ENCODE data around the gene PPM1E. TPM values are rescaled to one million over a fixed set of nuclear protein-coding genes. Genes with fewer than 3 reads are reported as not detected.

The PPM1E gene
- total and polyA plus RNA-seq, 2 of the 8 experiments (the other 6 are each of a cell fraction or from before 2014, with no cell fraction given) = 5.0 to 10.4 TPM

- no peak overlapping the region for H4K8ac ChIP-seq (ENCODE audit: extremely low read depth, insufficient read depth, low read length)
- ChIA-PET POLR2A (ENCODE audit: partially characterized antibody) (interaction anchor here (0.6 kb wide), 1 partner anchor 404 kb away, joined by 3 read pairs; no protein-coding TSS in a partner anchor), CTCF (ENCODE audit: partially characterized antibody) (interaction anchor here (0.7 to 1.0 kb wide), 3 partner anchors 18 to 360 kb away, joined by 3 read pairs; no protein-coding TSS in a partner anchor)
- no peak overlapping the region for H2AFZ ChIP-seq (ENCODE audit: low read length)
- H3K4me1 ChIP-seq (replicated peaks in 1 of 4; ENCODE audit: control insufficient read depth in 3 of 4, insufficient read depth in 4 of 4, low read length in 3 of 4) = no peaks in the 10 kb centered on the region
- no peak overlapping the region for H4K5ac ChIP-seq (ENCODE audit: insufficient read length, low read depth, low read length)
- no peak overlapping the region for H3K23ac ChIP-seq (ENCODE audit: insufficient read length)
- no peak for DNase-seq (ENCODE audit: low read depth in 1 of 2, low spot score in 2 of 2)
- H3K27ac ChIP-seq (ENCODE audit: low read depth, low read length) = no peak overlapping the region
- H2AK5ac ChIP-seq (ENCODE audit: low read depth, low read length) = no peak overlapping the region
- H3K4ac ChIP-seq (replicated peaks; ENCODE audit: insufficient read length, low read depth, low read length) = no peak overlapping the region
- H2BK15ac ChIP-seq (ENCODE audit: low read length) = no peak overlapping the region
- H2BK12ac ChIP-seq (ENCODE audit: low read depth, low read length) = no peak overlapping the region
- no peaks in the 10 kb centered on the region for H3K23me2 ChIP-seq (ENCODE audit: low read depth, low read length)
- H3K4me3 ChIP-seq (ENCODE audit: extremely low read depth in 1 of 4, insufficient read depth in 2 of 4, low read depth in 3 of 4, low read length in 4 of 4) = no peak overlapping the region
- no peak overlapping the region for H2BK5ac ChIP-seq (ENCODE audit: low read depth, low read length)
- no peak overlapping the region for H3K56ac ChIP-seq (replicated peaks; ENCODE audit: insufficient read length, low read depth, low read length)
- no peak overlapping the region for H3K14ac ChIP-seq (ENCODE audit: insufficient read length)
- H3K4me2 ChIP-seq (ENCODE audit: insufficient read depth in 1 of 2, low read depth in 2 of 2, low read length in 2 of 2) = no peak overlapping the region
- no peak overlapping the region for H2BK20ac ChIP-seq (ENCODE audit: low read length)
- H2BK120ac ChIP-seq (replicated peaks; ENCODE audit: low read depth, low read length) = no peak overlapping the region
- no peaks in the 10 kb centered on the region for H3K79me1 ChIP-seq (ENCODE audit: low read depth, low read length)
- no peaks in the 10 kb centered on the region for H3K9me3 ChIP-seq (ENCODE audit: insufficient read depth in 2 of 2, low read depth in 1 of 2, low read length in 1 of 2)
- FAIRE-seq = no peak
- H3K9ac ChIP-seq (replicated peaks in 1 of 4; ENCODE audit: extremely low read depth in 1 of 4, low read depth in 3 of 4, low read length in 3 of 4) = no peak overlapping the region
- H3K27me3 ChIP-seq (replicated peaks in 1 of 4; ENCODE audit: control insufficient read depth in 3 of 4, extremely low read depth in 1 of 4, insufficient read depth in 3 of 4, low read length in 3 of 4) = no peaks in the 10 kb centered on the region
- H3K18ac ChIP-seq (ENCODE audit: extremely low read depth, low read length) = no peak overlapping the region
- H3K36me3 ChIP-seq (ENCODE audit: control insufficient read depth in 2 of 4, insufficient read depth in 4 of 4, low read length in 3 of 4) = no peaks in the 10 kb centered on the region
- 75% methylated on average over 1 of the region's 1 CpG; no CpG with 5 or more reads in 1 of the 2 experiments for WGBS, 2 experiments (ENCODE audit: extremely low coverage in 1 of 2, insufficient coverage in 1 of 2, insufficient read length in 1 of 2, insufficient replicate concordance in 2 of 2, low coverage in 1 of 2, low lambda C conversion rate in 2 of 2, missing lambda C conversion rate in 1 of 2)
- no peaks in the 10 kb centered on the region for H4K20me1 ChIP-seq (replicated peaks in 1 of 2; ENCODE audit: control insufficient read depth in 1 of 2, insufficient read depth in 2 of 2, low read length in 2 of 2)
- H3K79me2 ChIP-seq (ENCODE audit: control insufficient read depth in 1 of 2, insufficient read depth in 2 of 2, low read length in 2 of 2) = no peaks in the 10 kb centered on the region
- H4K91ac ChIP-seq (replicated peaks; ENCODE audit: insufficient read length, low read length) = no peak overlapping the region
- TF ChIP-seq RAD21 (IDR thresholded peaks at IDR 0.05 in 1 of 2, conservative IDR thresholded peaks at IDR 0.05 in 1 of 2; ENCODE audit: low read depth in 2 of 2, low read length in 2 of 2) (no peak), RBBP5 (IDR thresholded peaks at IDR 0.05; ENCODE audit: borderline replicate concordance, low read depth, low read length) (no peak), POU5F1 (IDR thresholded peaks at IDR 0.05; ENCODE audit: low read depth, low read length) (no peak), CTBP2 (IDR thresholded peaks at IDR 0.05; ENCODE audit: borderline replicate concordance, insufficient read depth, insufficient read length, low read length) (no peak), CBX5 (IDR thresholded peaks at IDR 0.05; ENCODE audit: low read depth, low read length) (no peak), BACH1 (IDR thresholded peaks at IDR 0.05; ENCODE audit: low read length) (no peak), SP4 (IDR thresholded peaks at IDR 0.05; ENCODE audit: low read length) (no peak), MAX (IDR thresholded peaks at IDR 0.05) (no peak), ASH2L (IDR thresholded peaks at IDR 0.05; ENCODE audit: low read length) (no peak), CBX8 (IDR thresholded peaks at IDR 0.05; ENCODE audit: borderline replicate concordance, low read depth, low read length) (no peak), HDAC2 (IDR thresholded peaks at IDR 0.05; ENCODE audit: borderline replicate concordance in 1 of 2, low read depth in 2 of 2, low read length in 2 of 2) (no peak), RNF2 (IDR thresholded peaks at IDR 0.05; ENCODE audit: borderline replicate concordance, low read depth, low read length, missing control alignments, poor library complexity, severe bottlenecking) (no peak), EGR1 (IDR thresholded peaks at IDR 0.05; ENCODE audit: borderline replicate concordance, low read depth, low read length) (no peak), TEAD4 (IDR thresholded peaks at IDR 0.05; ENCODE audit: low read depth, low read length) (no peak)
Observed at GRCh38 chr17:58728798-58729197, 26.9 kb upstream of the PPM1E start.

All from H1 (cell line).